ENCODE data around the gene APBA3. TPM values are rescaled to one million over a fixed set of nuclear protein-coding genes. Genes with fewer than 3 reads are reported as not detected.

The APBA3 gene
- 22.4 and 24.2 TPM in 2 replicates for total RNA-seq

GRCh38 chr19:3761382-3762129 lies at the start of gene APBA3:
TSS of gene APBA3 (minus strand) at chr19:3761692. CDS start at chr19:3760264, 1,428 bp downstream.
- Histone ChIP-seq H2AFZ (ENCODE audit: low read length) (peak within 1 kb of the TSS; percentile 96), H3K36me3 (ENCODE audit: insufficient read depth, low read length) (peaks cover 18% of the 10 kb centered on the region), H3K4me1 (ENCODE audit: insufficient read depth, low read length) (peaks cover 14% of the 10 kb centered on the region), H3K4me3 (ENCODE audit: insufficient read depth, low read length) (peak within 1 kb of the TSS; percentile 96), H3K4me2 (ENCODE audit: insufficient read depth, low read length) (peak within 1 kb of the TSS; percentile 95), H3K9me3 (ENCODE audit: low read depth, low read length) (no peaks in the 10 kb centered on the region), H3K27ac (ENCODE audit: low read depth, low read length) (peak within 1 kb of the TSS; percentile 99), H3K79me2 (ENCODE audit: insufficient read depth, low read length) (peaks cover 29% of the 10 kb centered on the region), H4K20me1 (ENCODE audit: insufficient read depth, low read length) (no peaks in the 10 kb centered on the region), H3K27me3 (ENCODE audit: insufficient read depth, low read length) (no peaks in the 10 kb centered on the region)
- peak; percentile 99 for DNase-seq (ENCODE audit: insufficient read length, low spot score, missing footprints)
- TF ChIP-seq CTCF (IDR thresholded peaks at IDR 0.05; ENCODE audit: extremely low read depth, low read depth, low read length) = peak; percentile 64

DNA sequence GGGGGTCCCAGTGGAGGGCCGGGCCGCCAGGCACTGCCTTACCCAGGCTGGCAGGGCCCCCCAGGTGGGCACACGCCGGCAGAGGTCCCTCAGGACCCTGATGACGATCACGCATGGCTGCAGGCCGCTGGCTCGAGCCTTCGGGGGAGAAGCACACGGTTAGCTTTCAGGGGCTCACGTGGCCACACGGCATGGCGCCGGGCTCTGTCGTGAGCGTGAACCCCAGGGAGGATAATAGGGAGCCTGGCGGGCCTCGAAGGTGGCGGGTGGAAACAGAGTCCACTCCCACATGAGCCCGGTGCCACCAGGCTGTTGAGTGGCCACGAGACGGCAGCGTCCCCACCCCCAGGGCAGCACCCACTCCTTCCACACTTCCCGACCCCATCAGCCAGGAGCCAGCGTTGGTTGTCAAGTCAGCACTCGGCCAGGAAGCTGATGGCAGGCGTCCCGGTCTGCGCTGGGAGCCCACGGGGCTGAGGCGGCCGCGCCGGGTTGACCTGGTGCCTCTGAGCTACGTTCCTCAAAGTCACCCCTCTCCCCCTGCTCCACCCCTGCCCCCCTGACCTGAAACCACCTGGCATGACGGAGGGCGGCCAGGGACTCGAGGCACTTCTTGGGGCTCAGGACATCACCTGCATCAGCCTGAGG lies 49.3 kb upstream of the APBA3 start:
- Histone ChIP-seq H3K9me3 (ENCODE audit: low read depth, low read length) (no peaks in the 10 kb centered on the region), H3K27ac (ENCODE audit: low read depth, low read length) (no peak overlapping the region), H2AFZ (ENCODE audit: low read length) (no peak overlapping the region), H3K4me1 (ENCODE audit: insufficient read depth, low read length) (no peaks in the 10 kb centered on the region), H3K27me3 (ENCODE audit: insufficient read depth, low read length) (peaks cover 4% of the 10 kb centered on the region), H3K36me3 (ENCODE audit: insufficient read depth, low read length) (no peaks in the 10 kb centered on the region), H3K4me3 (ENCODE audit: insufficient read depth, low read length) (no peak overlapping the region), H3K4me2 (ENCODE audit: insufficient read depth, low read length) (no peak overlapping the region), H3K79me2 (ENCODE audit: insufficient read depth, low read length) (no peaks in the 10 kb centered on the region), H4K20me1 (ENCODE audit: insufficient read depth, low read length) (no peaks in the 10 kb centered on the region)
- no peak for TF ChIP-seq CTCF (IDR thresholded peaks at IDR 0.05; ENCODE audit: extremely low read depth, low read depth, low read length)
- DNase-seq (ENCODE audit: insufficient read length, low spot score, missing footprints) = peak; percentile 52

GRCh38 chr19:3809881-3810707 lies 48.6 kb upstream of the APBA3 start:
- no peaks in the 10 kb centered on the region for H4K20me1 ChIP-seq (ENCODE audit: insufficient read depth, low read length)
- peaks cover 4% of the 10 kb centered on the region for H3K27me3 ChIP-seq (ENCODE audit: insufficient read depth, low read length)
- no peak overlapping the region for H3K27ac ChIP-seq (ENCODE audit: low read depth, low read length)
- DNase-seq (ENCODE audit: insufficient read length, low spot score, missing footprints) = peak; percentile 71
- no peak for TF ChIP-seq CTCF (IDR thresholded peaks at IDR 0.05; ENCODE audit: extremely low read depth, low read depth, low read length)
- H3K4me1 ChIP-seq (ENCODE audit: insufficient read depth, low read length) = no peaks in the 10 kb centered on the region
- no peaks in the 10 kb centered on the region for H3K9me3 ChIP-seq (ENCODE audit: low read depth, low read length)
- H3K4me3 ChIP-seq (ENCODE audit: insufficient read depth, low read length) = no peak overlapping the region
- H3K4me2 ChIP-seq (ENCODE audit: insufficient read depth, low read length) = no peak overlapping the region
- no peaks in the 10 kb centered on the region for H3K36me3 ChIP-seq (ENCODE audit: insufficient read depth, low read length)
- H2AFZ ChIP-seq (ENCODE audit: low read length) = no peak overlapping the region
- no peaks in the 10 kb centered on the region for H3K79me2 ChIP-seq (ENCODE audit: insufficient read depth, low read length)

Data from osteoblast (primary cell).